Loucy (cell line): ENCODE results near the gene ROBO2.

ENCODE experiments used
- H2AFZ ChIP-seq: fragments of 200-600 bp; sonication (generic); 2 replicates; pipeline ENCODE4 v1.6.0; 2016; ENCODE audit warnings: antibody characterized with exemption, mild to moderate bottlenecking, low read length, moderate library complexity
- H3F3A ChIP-seq: fragments of 200-600 bp; 2 replicates; pipeline ENCODE4 v1.6.0; 2016; ENCODE audit warnings: antibody characterized with exemption, low read depth, mild to moderate bottlenecking
- H3K27me3 ChIP-seq: fragments of 200-600 bp; sonication (generic); 2 replicates; pipeline ENCODE4 v1.6.1; 2014; ENCODE audit warnings: low read length, mild to moderate bottlenecking; ENCODE audit not compliant: insufficient read depth, poor library complexity, severe bottlenecking
- H3K36me3 ChIP-seq: fragments of 200-600 bp; sonication (generic); 2 replicates; pipeline ENCODE4 v1.6.1; 2016; ENCODE audit warnings: low read length; ENCODE audit not compliant: insufficient read depth
- H3K4me1 ChIP-seq: fragments of 200-600 bp; sonication (generic); 2 replicates; pipeline ENCODE4 v1.5.1; 2014; ENCODE audit warnings: low read length, mild to moderate bottlenecking; ENCODE audit not compliant: insufficient read depth, poor library complexity, severe bottlenecking
- H3K4me2 ChIP-seq: fragments of 200-600 bp; sonication (generic); 2 replicates; pipeline ENCODE4 v1.6.0; 2014; ENCODE audit warnings: antibody characterized with exemption, low read length, low read depth, mild to moderate bottlenecking; ENCODE audit not compliant: poor library complexity, severe bottlenecking
- H3K4me3 ChIP-seq: fragments of 200-600 bp; sonication (generic); 2 replicates; pipeline ENCODE4 v1.5.1; 2014; ENCODE audit warnings: low read length, mild to moderate bottlenecking, mixed read lengths; ENCODE audit not compliant: poor library complexity, severe bottlenecking
- H3K79me2 ChIP-seq: fragments of 200-600 bp; sonication (generic); 2 replicates; pipeline ENCODE4 v1.6.1; 2014; ENCODE audit warnings: low read length; ENCODE audit not compliant: insufficient read depth
- H3K9ac ChIP-seq: fragments of 200-600 bp; sonication (generic); 2 replicates; pipeline ENCODE4 v1.6.0; 2014; ENCODE audit warnings: mild to moderate bottlenecking, low read depth, low read length, moderate library complexity; ENCODE audit not compliant: poor library complexity, severe bottlenecking
- H3K9me2 ChIP-seq: fragments of 200-600 bp; sonication (generic); replicated peaks from 2 replicates; pipeline ENCODE4 v1.6.1; 2016; ENCODE audit warnings: low read depth, low read length, mixed read lengths
- H3K9me3 ChIP-seq: fragments of 200-600 bp; sonication (generic); 2 replicates; pipeline ENCODE4 v1.6.1; 2014; ENCODE audit warnings: mild to moderate bottlenecking, antibody characterized with exemption, low read length, low read depth; ENCODE audit not compliant: insufficient read depth
- H4K20me1 ChIP-seq: fragments of 200-600 bp; sonication (generic); 2 replicates; pipeline ENCODE4 v1.6.0; 2014; ENCODE audit warnings: antibody characterized with exemption, low read length, mild to moderate bottlenecking; ENCODE audit not compliant: insufficient read depth, poor library complexity, severe bottlenecking
- EZH2phosphoT487 ChIP-seq: fragments of 200-600 bp; IDR thresholded peaks from 2 replicates; pipeline ENCODE4 v1.6.1; 2018; ENCODE audit warnings: antibody characterized with exemption, mild to moderate bottlenecking, moderate library complexity, borderline replicate concordance
- TF ChIP-seq, protein P1 (sequence below): fragments of 200-600 bp; sonication (generic); conservative IDR thresholded peaks from 2 replicates; pipeline ENCODE4 v1.5.1; 2014; ENCODE audit warnings: mild to moderate bottlenecking, antibody characterized with exemption, low read length

The ROBO2 gene

DNA sequence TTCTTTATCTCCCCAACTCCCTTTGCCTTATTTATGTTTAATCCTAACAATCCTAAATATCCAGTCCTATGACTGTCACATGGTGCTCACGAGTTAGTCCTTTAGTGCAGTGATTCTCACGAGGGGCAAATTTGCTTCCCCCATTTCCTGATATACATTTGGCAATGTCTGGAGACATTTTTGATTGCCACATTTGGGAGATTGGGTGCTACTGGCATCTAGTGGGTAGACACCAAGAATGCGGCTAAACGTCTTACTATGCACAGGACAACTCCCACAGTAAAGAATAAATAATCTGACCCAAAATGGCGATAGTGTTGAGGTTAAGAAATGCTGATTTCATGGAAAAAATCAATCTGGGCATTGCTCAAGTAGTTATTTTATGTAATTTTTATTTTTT is 466.5 kb downstream of the ROBO2 start:
- H3K4me3 ChIP-seq = no peak overlapping the region
- no peaks in the 10 kb centered on the region for H3K36me3 ChIP-seq
- no peaks in the 10 kb centered on the region for H3K4me1 ChIP-seq
- no peak for TF ChIP-seq EZH2phosphoT487
- TF ChIP-seq, protein P1, sequence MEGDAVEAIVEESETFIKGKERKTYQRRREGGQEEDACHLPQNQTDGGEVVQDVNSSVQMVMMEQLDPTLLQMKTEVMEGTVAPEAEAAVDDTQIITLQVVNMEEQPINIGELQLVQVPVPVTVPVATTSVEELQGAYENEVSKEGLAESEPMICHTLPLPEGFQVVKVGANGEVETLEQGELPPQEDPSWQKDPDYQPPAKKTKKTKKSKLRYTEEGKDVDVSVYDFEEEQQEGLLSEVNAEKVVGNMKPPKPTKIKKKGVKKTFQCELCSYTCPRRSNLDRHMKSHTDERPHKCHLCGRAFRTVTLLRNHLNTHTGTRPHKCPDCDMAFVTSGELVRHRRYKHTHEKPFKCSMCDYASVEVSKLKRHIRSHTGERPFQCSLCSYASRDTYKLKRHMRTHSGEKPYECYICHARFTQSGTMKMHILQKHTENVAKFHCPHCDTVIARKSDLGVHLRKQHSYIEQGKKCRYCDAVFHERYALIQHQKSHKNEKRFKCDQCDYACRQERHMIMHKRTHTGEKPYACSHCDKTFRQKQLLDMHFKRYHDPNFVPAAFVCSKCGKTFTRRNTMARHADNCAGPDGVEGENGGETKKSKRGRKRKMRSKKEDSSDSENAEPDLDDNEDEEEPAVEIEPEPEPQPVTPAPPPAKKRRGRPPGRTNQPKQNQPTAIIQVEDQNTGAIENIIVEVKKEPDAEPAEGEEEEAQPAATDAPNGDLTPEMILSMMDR = no peak
- no peak overlapping the region for H3K4me2 ChIP-seq
- H3K9me3 ChIP-seq = no peaks in the 10 kb centered on the region
- H3K9ac ChIP-seq = no peak overlapping the region
- no peaks in the 10 kb centered on the region for H3K27me3 ChIP-seq
- H2AFZ ChIP-seq = no peak overlapping the region
- H3K9me2 ChIP-seq = no peaks in the 10 kb centered on the region
- H3K79me2 ChIP-seq = no peaks in the 10 kb centered on the region
- no peaks in the 10 kb centered on the region for H4K20me1 ChIP-seq
- no peaks in the 10 kb centered on the region for H3F3A ChIP-seq

DNA sequence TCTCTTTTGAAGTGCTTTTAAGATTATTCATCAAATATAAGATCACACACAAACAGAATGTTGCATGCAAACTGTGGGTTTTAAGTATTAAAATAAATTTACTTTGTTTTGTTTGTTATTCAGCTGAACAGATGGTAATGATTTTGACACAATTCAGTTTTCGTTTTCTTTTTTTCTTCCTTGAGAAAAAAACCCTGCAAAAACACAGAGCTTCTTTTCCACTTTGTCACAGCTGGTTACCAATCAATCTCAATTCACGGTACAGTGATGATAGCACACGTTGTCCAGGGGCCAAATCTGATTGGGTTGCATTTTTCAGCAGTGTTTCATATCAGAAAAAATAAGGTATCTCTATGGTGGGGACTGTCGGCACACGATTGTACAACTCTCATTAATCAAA is 473.6 kb downstream of the ROBO2 start:
- Histone ChIP-seq H3K79me2 (no peaks in the 10 kb centered on the region), H3K9ac (no peak overlapping the region), H3K4me1 (no peaks in the 10 kb centered on the region), H3K36me3 (no peaks in the 10 kb centered on the region), H2AFZ (no peak overlapping the region), H3F3A (no peaks in the 10 kb centered on the region), H3K9me2 (no peaks in the 10 kb centered on the region), H3K27me3 (no peaks in the 10 kb centered on the region), H3K9me3 (no peaks in the 10 kb centered on the region), H3K4me3 (no peak overlapping the region), H3K4me2 (no peak overlapping the region), H4K20me1 (no peaks in the 10 kb centered on the region)
- TF ChIP-seq, protein P1 = no peak
- TF ChIP-seq EZH2phosphoT487 = no peak

DNA sequence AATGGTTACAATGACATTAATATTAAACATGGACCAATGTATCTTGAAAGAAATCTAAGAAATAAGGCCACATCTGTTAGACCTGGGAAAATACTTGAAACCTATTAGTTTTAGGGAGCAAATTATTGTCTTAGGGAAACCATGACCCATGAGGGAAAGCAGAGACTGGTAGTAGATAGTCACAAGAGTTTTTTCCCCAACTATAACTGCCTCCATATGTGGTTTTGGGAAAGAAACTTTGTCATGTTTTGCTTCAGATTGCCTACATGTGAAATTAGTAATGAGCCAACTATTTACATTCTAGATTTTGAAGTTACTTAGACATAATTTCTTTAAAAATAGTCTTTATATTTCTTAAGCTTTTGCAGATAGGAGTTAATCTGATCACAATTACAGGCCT is 474.9 kb downstream of the ROBO2 start:
- Histone ChIP-seq H3K4me3 (no peak overlapping the region), H3K4me1 (no peaks in the 10 kb centered on the region), H2AFZ (no peak overlapping the region), H3K4me2 (no peak overlapping the region), H3K79me2 (no peaks in the 10 kb centered on the region), H3F3A (no peaks in the 10 kb centered on the region), H3K27me3 (no peaks in the 10 kb centered on the region), H3K36me3 (no peaks in the 10 kb centered on the region), H3K9me3 (no peaks in the 10 kb centered on the region), H3K9me2 (no peaks in the 10 kb centered on the region), H3K9ac (no peak overlapping the region), H4K20me1 (no peaks in the 10 kb centered on the region)
- TF ChIP-seq EZH2phosphoT487 = no peak
- TF ChIP-seq, protein P1 = no peak
